Kidney (tissue), 22 donors: Measurements from ENCODE around the gene TMEM121. TPM values are rescaled to one million over a fixed set of nuclear protein-coding genes. Genes with fewer than 3 reads are reported as not detected.
A peak's percentile ranks its signal among the peaks of the same experiment; 100 is the strongest.

Experiments
- DNase-seq, 5 donors: peaks; one replicate each; pipeline ENCODE4 v3.0.0-alpha.2; 2013 to 2020
- FAIRE-seq: peaks from 2 replicates; lab custom pipeline; 2012; peaks lifted over from hg19 to GRCh38; lab: Jason Lieb, UNC
- H3K27ac ChIP-seq, 2 donors: one replicate each; pipeline ENCODE4 v1.7.0; 2013; ENCODE audit warnings: low read depth in 2 of 2, low read length in 2 of 2, inconsistent platforms in 1 of 2
- H3K27me3 ChIP-seq: one replicate; pipeline ENCODE4 v1.7.1; 2013; ENCODE audit warnings: low read length, inconsistent platforms; ENCODE audit not compliant: control insufficient read depth, insufficient read depth
- H3K36me3 ChIP-seq, 3 donors: one replicate each; pipeline versions ENCODE4 v1.7.0 to v1.7.1; 2013; ENCODE audit warnings: low read length in 3 of 3, control low read depth in 1 of 3, inconsistent platforms in 1 of 3; ENCODE audit not compliant: insufficient read depth in 3 of 3, control insufficient read depth in 2 of 3
- H3K4me1 ChIP-seq, 3 donors: one replicate each; pipeline versions ENCODE4 v1.7.0 to v1.7.1; 2013; ENCODE audit warnings: low read length in 3 of 3, inconsistent platforms in 1 of 3, low read depth in 1 of 3; ENCODE audit not compliant: control insufficient read depth in 2 of 3, insufficient read depth in 2 of 3
- H3K4me3 ChIP-seq, 3 donors: one replicate each; pipeline versions ENCODE4 v1.7.0 to v1.8.1; 2013; ENCODE audit warnings: low read length in 3 of 3, control low read depth in 1 of 3, inconsistent platforms in 1 of 3
- H3K9ac ChIP-seq, 3 donors: one replicate each; pipeline versions ENCODE4 v1.7.0 to v1.7.1; 2013; ENCODE audit warnings: low read length in 3 of 3, control low read depth in 1 of 3, inconsistent platforms in 1 of 3
- H3K9me3 ChIP-seq, 3 donors: one replicate each; pipeline versions ENCODE4 v1.7.0 to v1.7.1; 2013; ENCODE audit warnings: low read length in 3 of 3, control low read depth in 1 of 3, inconsistent platforms in 1 of 3; ENCODE audit not compliant: control insufficient read depth in 2 of 3, insufficient read depth in 1 of 3
- CTCF ChIP-seq: IDR thresholded peaks from 3 replicates; pipeline ENCODE4 v1.5.1; 2012; ENCODE audit warnings: mild to moderate bottlenecking, moderate library complexity, borderline replicate concordance; ENCODE audit not compliant: insufficient read depth; ENCODE audit errors: extremely low read depth
- intact Hi-C: fragments of 100-400 bp; cut with DNase I; formaldehyde crosslinking; loops from one replicate; pipeline ENCODE4 v1.11.1; 2022
- long read RNA-seq, 10 donors: library from polyadenylated mRNA in 1 of 10; unstranded in 1 of 10; transcript quantifications; one replicate each; pipeline ENCODE4 v2.0.0 and lab custom pipeline, GENCODE V29; 2021 to 2026
- polyA plus RNA-seq: library from polyadenylated mRNA; stranded (reverse); fragments of 350-450 nt; fragmentation: Illumina TruSeq; extraction: RNeasy Lipid Tissue Mini Kit (QIAGEN cat#74804); gene quantifications from one replicate; pipeline ENCODE4 v1.2.3, GENCODE V29; 2014; ENCODE audit warnings: low read depth, low replicate concordance; ENCODE audit not compliant: insufficient read depth
- total RNA-seq: library from RNA; stranded (reverse); fragmentation: NEBNext Ultra II Directional; extraction: Animal tissue kit (Norgen Biotek cat#: 25700); gene quantifications from one replicate; pipeline ENCODE4 v1.2.1, GENCODE V29; 2021
- donor health status: control.
- donor health status: control.
- donor health status: control.
- donor health status: control.
- donor health status: control.
- donor health status: DM: yes; HTN: yes; CAD: no.
- donor health status: Normal renal cell carcinoma (clear cell type).

Gene TMEM121
- total RNA-seq: 3.1 TPM
- polyA plus RNA-seq: 4.1 TPM
- long read RNA-seq, donor 1, partial matches to known transcripts: 0 of 4 reads
- long read RNA-seq, donor 1, other reads (novel, unspliced or antisense): 0 of 4 reads
- long read RNA-seq, donor 2, partial matches to known transcripts: 0 of 3 reads
- long read RNA-seq, donor 2, other reads (novel, unspliced or antisense): 0 of 3 reads
- long read RNA-seq, donor 3, partial matches to known transcripts: 0 of 4 reads
- long read RNA-seq, donor 3, other reads (novel, unspliced or antisense): 0 of 4 reads
- long read RNA-seq, donor 4, partial matches to known transcripts: 0 of 3 reads
- long read RNA-seq, donor 4, other reads (novel, unspliced or antisense): 0 of 3 reads
- long read RNA-seq, donor 5: 0 reads
- long read RNA-seq, donor 6, transcript TMEM121-201 (2 exons, 1,532 nt): major isoform, 7 of 8 reads
- long read RNA-seq, donor 6, partial matches to known transcripts: 0 of 8 reads
- long read RNA-seq, donor 6, other reads (novel, unspliced or antisense): 0 of 8 reads
- long read RNA-seq, donor 7, partial matches to known transcripts: 0 of 7 reads
- long read RNA-seq, donor 7, other reads (novel, unspliced or antisense): 3 of 7 reads
- long read RNA-seq, donor 8, partial matches to known transcripts: 0 of 3 reads
- long read RNA-seq, donor 8, other reads (novel, unspliced or antisense): 0 of 3 reads
- long read RNA-seq, donor 9, partial matches to known transcripts: 0 of 2 reads
- long read RNA-seq, donor 9, other reads (novel, unspliced or antisense): 0 of 2 reads
- long read RNA-seq, donor 10, partial matches to known transcripts: 6 of 9 reads
- long read RNA-seq, donor 10, other reads (novel, unspliced or antisense): 0 of 9 reads

GRCh38 chr14:105525861-105526775 is at the start of gene TMEM121:
Gene TMEM121, plus strand, starts transcription at chr14:105526583. Its CDS starts 2,252 bp downstream, at chr14:105528835.
- peaks cover 0 to 15% (median 0%) of the 10 kb centered on the region in 3 donors for H3K4me1 ChIP-seq
- peak within 1 kb of the TSS in 2 of 3 donors; percentile 18 to 46 for H3K4me3 ChIP-seq
- H3K9me3 ChIP-seq: no peaks in the 10 kb centered on the region
- no peak for TF ChIP-seq CTCF
- no peak for FAIRE-seq
- intact Hi-C loops: no loop called here
- H3K9ac ChIP-seq: peak within 1 kb of the TSS in 1 of 3 donors; percentile 3
- H3K36me3 ChIP-seq: no peaks in the 10 kb centered on the region
- DNase-seq: peak; percentile 45 to 80 (median 54)
- H3K27me3 ChIP-seq: no peaks in the 10 kb centered on the region
- H3K27ac ChIP-seq: peak within 1 kb of the TSS in 1 of 2 donors; percentile 32

GRCh38 chr14:105476831-105477659 is 49.3 kb upstream of the TMEM121 start:
- Histone ChIP-seq H3K4me3 (peak overlapping the region in 2 of 3 donors; percentile 39 to 71), H3K9ac (peak overlapping the region in 2 of 3 donors; percentile 34 to 84), H3K27me3 (no peaks in the 10 kb centered on the region), H3K4me1 (peaks cover 0 to 45% (median 19%) of the 10 kb centered on the region in 3 donors), H3K36me3 (peaks cover 0 to 5% (median 0%) of the 10 kb centered on the region in 3 donors), H3K27ac (peak overlapping the region; percentile 91 to 97), H3K9me3 (no peaks in the 10 kb centered on the region)
- DNase-seq: peak in 3 of 5 donors; percentile 63 to 84 (median 74)
- FAIRE-seq: no peak
- no peak for TF ChIP-seq CTCF
- intact Hi-C loops: no loop called here
